ENCODE measurements around the gene GALNT18.

GALNT18 gene

DNA sequence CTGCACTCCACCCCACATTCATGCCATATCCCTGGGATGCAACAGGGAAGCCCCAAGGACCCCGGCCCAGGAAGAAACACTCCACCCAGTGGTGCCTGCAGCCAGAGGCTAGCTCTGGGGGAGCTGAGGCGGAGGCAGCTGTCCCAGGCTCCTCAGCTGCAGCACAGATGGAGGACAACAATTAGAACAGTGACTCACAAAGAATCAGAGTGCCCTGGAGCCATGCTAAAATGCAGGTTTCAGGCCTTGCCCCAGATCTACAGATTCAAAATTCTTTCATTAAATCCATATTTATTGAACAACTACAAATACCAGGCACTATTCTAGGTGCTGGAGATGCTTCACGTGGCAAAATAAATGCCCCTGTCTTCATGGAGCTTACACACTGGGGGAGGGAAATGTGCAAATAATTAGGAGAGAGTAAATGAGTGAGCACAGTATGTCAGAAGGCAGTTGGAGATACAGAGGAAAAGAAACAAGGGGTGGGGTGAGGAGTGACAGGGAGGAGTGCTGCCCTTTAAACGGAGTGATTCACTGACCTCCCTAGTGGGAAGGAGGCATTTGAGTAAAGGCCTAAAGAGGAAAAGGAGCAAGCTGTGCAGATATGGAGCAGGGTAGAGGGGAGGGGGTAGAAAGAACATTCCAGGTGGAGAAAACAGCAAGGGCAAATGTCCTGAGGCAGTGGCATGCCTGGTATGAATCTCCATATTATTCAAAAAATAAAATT is 195.4 kb downstream of the GALNT18 start:
- DNase-seq = no peak

DNA sequence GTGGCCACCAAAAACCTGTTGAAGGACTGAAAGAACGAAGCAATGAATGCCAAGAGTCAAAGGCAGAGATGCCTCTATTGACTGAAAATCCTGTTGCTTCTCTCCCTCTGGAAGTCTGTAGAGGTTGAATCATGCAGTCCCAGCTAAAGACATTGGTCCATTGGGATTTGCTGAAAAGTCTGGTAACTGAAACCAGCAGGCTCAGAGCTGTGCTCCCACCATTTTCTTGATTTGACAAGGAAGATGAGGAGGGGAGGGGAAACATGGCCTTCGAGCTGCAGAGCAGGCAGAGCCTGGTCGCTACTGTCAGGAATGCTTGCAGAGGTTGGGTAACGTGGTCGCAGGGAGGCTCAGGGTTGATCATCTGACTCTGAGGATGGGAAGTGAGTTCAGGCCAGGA is 196.0 kb downstream of the GALNT18 start:
- DNase-seq = no peak

DNA sequence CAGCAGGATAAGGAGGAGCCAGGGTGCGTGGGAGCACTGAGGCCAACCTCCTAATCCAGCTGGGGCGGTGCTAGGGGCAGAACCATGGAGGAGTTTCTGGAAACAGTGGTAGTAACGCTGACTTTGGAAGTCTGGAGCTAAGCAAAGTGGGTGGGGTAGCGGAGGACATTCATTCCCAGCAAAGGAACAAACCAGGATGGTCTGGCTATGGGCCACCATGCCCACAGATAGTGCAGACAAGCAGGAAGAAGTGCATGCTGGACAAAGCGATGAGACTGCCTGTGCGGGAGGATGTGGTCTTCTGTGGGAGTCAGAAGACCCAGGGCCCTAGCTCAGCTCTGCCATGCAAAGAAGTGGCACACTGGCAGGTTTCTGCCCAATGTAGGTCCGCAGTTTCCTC is 197.1 kb downstream of the GALNT18 start:
- DNase-seq = no peak

DNA sequence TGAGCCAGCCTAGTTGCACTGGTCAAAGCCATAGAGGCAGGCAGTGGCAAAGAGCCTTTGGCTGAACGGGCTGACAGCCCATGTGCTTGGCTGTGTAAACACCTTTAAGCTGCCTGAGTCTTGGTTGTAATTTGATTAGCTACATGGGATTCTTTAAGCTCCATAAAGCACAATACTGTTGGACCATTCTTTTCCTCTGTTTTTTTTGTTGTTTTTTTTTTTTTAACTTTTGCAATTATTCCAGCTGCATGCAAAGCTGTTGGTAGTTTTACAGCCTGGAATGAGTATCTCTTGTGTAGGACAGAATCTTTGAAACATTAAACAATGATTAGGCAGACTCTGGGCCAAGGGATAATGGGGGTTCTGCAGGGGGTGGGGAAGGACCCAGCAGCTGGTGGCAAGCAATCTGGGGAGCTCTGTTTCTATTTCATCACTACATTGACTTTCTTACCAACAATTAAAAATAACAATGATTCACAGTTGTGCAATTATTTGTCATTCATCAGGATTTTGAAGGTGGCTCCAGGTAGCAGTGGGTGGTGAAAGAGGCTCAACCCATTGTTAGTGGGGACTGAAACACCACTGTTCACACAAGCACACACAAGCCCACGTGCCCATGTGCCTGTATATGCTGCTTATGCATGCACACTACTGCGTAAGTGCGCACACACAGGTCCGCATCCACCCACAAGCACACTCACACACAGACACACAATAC is 199.2 kb downstream of the GALNT18 start:
- no peak for DNase-seq

DNA sequence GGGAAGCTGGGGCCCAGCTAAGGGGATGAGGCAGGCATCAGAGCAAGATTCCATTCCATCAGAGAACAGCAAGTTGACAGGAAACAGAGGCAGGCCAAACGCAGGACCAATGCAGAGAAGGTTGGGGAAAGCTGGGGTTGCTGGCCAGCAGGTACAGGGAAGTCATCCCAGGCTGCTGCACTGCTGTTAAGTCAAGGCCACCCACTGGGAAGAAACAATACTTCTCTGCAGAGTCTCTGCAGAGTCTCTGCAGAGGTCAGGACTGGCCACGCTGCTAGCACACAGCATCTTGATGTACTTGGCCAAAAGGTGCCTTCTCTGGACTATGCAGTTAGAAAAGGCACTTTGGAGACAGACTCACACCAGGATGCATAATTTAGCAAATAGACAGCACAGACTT is 200.3 kb downstream of the GALNT18 start:
- DNase-seq = no peak

DNA sequence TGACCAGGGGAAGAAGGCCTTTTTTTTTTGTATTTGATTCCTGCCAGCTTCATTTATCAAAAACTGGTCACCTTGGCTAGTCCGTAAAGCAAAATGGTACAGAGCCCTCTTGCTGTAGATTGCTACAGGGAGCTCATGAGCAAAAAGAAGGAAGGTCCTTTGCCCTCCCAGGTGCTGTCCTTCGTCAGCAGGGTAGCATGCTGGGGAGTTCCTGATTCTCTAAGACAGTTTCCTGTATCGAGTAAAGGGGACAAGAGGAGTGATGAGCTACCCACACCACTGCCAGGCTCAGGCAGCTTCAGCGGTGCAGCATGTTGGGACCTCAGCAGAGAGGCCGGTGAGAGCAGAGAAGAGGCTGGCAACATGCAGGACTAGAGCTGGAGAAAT is 200.9 kb downstream of the GALNT18 start:
- DNase-seq = no peak

DNA sequence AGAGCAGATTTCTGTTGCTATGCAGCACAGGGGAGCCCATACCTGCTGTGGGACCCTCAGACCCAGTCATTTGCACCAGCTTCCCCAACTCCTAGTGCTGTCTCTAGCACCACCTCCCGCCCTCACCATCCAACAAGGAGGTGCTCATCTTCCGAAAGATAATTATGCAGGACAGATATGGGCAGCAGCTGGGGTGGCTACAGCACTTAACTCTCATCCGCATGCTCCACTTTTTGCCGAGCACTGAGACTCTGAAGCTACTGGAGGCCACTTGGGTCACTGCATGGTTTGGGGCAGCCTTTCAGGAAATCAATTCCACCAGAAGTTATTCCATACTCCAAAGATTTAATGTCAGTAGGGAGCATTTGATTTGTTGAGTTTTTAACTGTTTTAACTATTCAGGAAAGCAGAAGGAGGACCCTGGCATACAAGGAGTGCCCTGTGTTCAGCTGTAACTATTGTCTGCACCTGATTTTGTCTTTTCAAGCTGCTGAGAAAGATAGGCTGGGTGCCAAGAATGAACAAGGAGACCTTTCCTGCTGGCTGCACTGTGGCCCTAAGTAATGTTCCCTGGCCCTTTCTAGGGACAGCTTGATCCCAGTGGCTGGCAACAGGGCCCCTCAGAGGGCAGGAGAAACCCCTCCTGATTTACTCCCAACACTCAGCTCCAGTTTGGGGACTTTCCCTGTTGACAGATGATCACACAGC is 201.5 kb downstream of the GALNT18 start:
- peak; percentile 85 for DNase-seq

DNA sequence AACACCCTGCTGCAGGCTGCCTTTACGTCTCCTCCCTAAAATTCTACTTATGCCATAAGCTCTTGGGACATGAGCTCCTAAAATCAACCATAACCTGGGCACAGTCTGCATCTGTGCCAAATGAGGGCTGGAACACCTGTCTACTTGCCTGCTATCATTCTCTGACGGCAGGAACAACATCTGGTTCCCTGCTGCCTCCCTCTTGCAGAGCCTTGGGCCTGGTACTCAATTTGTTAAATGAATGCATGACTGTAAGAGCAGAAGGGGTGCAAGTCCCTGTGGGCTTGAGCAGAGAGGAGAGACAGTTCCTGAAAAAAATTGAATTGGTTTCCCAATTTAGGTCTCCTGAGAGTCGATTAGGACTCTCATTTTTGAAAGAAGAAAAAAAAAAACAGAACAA is 202.1 kb downstream of the GALNT18 start:
- no peak for DNase-seq

DNA sequence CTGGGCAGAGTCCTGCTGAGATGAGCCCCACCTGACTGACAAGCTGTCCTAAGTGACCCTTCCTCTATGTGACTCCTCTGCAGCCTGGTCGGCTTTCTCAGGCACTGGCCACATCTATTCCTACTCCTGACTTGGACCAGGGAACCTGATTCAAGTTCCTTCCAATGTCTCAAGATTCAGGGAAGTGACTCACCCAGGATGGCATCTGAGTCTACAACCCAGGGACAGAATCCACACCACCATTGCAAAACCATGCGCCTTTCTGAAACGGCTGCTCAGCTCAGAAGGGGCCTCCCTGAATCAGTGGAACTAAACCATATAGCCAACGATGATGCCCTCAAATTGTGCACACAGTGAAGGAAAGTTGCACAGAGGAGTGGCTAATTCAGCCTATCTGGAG is 204.9 kb downstream of the GALNT18 start:
- no peak for DNase-seq

DNA sequence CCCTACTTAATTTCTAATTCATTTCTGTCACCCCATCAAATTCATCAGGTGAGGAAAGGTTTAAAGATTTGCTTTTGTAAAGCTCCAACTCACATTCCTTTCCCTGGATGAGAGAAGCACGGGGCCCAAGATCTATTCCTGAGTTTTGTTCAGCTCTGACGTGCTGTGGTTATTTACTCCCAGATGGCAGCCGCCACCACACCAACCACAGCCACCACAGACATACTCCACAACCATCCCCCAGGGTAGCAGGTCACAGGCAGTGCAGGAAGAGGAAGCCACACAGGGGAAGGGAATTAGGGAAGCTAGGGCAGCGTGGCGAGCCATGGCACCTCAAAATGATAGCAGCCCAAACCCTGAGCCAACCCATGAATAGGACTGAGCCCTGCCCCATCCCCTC is 205.3 kb downstream of the GALNT18 start:
- peak; percentile 58 for DNase-seq

DNA sequence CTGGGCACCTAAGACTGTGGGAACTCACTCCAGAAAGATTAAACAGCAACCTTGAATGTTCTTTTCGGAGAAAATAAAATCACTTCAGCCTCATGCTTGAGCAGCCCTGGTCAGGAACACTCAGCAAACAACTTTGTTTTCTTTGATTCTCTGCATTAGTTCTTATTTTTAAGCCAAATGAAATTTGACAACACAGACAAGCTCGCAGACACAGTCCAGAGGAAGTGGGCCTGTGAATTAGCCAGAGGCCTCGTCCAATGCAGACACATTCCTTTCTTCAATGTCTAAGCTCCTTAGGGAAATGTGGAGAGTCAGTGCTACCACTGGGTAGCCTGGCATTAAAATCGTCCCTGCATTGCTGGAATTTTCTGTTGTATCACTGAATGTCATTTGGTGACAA is 205.9 kb downstream of the GALNT18 start:
- DNase-seq = no peak

DNA sequence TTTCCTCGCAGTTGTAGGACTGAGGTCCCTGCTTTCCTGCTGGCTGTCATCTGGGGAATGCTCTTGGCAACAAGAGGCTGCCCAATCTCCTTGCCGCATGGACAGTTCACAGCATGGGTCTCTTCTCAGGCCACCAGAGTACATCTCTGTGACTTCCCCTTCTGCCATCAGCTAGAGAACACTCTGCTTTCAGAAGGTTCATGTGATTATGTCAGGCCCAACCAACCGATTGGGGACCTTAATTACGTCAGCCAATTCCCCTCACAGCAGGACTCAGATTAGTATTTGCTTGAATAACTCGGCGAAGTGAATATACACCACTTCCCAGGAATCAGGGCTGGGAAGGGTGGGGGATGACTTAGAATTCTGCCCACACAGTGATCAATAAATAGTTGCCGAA is 206.8 kb downstream of the GALNT18 start:
- no peak for DNase-seq

DNA sequence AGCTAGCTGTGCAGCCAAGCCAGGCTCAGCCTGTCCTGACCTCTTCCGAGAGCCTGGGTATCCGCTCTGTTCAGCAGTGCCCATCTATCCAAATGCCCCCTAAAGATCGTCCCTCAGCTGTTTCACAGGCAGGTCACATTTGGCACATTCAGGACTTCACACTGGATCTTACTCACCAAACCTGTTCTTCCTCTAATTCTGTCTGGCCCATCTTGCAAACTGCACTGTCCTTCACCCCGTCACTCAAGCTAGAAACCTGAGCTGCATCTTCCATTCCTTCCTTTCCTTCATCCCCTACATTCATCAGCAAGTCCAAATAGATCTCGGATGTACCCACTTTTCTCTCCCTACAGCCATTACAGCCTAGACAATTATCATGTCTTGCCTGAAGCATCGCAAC is 208.0 kb downstream of the GALNT18 start:
- DNase-seq = no peak

DNA sequence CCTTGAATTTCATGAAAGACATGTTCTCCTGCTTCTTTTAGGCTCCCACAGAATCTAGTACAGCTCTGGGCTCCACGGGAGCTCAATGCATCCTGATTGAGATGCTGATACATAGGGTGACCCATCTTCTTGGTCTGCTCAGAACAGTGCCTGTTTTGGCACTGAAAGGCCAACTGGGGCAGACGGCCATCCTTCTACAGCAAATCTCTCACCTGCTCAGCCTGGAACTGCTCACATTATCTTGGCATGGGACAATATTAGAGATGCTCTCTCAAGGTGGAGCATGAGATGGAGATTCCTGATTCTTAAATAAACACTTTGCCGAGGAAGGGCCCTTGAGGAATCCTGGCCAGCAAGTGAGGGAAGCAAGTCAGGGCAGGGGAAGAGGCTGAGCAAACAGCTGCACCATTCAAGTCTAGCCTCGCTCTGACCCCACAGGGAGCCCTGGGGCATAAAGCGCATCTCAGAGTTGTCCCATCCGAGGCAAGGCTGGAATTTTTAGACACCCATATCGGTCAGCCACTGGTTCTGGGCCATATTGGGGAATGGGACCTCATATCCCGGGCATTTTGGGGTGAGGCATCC is 210.3 kb downstream of the GALNT18 start:
- no peak for DNase-seq

DNA sequence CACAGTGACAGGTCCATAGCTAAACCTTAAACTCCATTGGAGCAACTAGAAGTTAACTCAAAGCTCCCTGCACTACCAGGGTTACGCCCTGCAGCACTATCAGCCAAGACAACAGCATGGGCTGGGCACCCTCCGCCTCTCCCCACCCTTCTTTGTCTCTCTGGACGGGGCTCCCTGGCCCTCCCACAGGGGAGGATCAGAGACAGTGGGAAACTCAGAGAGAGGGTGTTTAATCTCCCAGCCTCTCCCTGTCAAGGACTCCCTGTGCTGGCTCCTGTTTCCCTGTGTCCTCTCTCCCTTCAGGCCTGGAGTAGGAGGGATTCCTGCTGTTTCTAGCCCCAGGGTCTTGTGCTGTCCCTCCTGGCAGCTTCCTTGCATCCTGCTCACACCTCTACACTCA is 211.9 kb downstream of the GALNT18 start:
- DNase-seq = peak; percentile 92

DNA sequence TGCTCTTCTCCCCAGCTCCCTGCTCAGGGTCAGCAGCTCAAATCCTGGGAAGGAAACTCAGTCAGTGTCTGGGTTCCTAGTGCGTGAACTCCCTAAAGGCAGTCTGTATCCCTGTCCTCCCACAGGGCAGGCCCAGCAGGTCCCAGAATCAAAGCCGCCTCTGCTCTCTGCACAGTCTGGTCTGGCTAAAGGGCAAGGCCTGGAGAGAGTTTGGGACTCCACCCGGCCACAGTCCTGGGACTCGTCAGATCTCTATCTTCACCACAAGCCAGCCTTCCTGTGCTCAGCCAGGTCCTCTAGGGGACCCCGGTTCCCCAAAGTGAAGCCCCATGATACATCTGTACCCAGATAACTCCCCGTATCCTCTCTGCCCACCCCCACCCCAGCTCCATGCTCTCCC is 212.6 kb downstream of the GALNT18 start:
- DNase-seq = no peak

DNA sequence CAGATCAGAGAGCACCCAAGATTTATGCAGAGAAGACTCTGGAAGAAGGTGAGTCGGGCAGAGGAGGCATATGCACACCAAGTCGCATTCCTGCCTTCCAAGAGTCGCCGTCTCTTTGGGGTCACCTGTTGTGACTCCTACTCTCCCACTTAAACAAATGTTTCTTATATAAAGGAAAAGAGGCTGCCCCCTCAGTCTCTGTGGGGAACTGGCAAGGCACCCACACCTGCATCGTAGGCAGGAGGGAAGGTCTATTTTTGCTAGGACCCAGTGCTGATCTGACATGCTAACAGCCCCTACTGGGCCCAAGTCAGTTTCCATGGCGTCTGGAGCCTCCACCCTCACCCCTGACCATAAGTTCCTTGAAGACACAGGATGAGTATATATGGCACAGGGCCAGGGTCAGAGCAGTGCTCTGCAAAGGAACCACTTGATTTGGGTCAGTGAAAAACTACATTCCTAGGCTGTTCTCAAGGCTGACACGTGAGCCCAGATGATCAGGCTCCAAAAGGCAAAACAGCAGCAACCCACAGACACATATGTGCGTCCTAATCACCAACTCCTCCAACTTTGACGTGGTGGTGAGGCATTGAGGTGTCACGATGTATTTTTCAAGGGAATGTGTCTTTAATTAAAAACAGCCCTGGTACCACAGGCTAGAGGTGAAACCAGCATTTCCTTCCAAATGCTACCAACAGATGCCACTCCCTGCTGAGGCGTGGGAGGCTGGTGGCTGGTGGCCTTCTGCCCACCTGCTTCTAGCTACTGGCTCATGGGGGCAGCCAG is 213.2 kb downstream of the GALNT18 start:
- DNase-seq = no peak

DNA sequence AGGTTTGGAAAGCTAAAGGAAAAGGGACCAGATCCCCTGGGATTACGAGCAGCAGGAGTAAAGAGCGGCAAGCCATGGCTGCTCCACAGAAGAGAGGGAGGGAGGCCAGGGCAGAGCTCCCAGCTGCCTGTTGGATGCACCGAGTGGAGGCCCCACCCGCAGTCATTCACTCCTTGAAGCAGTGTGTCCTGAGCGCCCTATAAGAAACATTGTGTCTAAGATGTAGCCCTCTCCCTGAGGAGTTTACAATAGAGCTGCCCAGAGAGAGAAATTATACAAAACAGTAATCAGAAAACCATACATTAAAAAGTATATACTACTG is 214.1 kb downstream of the GALNT18 start:
- no peak for DNase-seq

DNA sequence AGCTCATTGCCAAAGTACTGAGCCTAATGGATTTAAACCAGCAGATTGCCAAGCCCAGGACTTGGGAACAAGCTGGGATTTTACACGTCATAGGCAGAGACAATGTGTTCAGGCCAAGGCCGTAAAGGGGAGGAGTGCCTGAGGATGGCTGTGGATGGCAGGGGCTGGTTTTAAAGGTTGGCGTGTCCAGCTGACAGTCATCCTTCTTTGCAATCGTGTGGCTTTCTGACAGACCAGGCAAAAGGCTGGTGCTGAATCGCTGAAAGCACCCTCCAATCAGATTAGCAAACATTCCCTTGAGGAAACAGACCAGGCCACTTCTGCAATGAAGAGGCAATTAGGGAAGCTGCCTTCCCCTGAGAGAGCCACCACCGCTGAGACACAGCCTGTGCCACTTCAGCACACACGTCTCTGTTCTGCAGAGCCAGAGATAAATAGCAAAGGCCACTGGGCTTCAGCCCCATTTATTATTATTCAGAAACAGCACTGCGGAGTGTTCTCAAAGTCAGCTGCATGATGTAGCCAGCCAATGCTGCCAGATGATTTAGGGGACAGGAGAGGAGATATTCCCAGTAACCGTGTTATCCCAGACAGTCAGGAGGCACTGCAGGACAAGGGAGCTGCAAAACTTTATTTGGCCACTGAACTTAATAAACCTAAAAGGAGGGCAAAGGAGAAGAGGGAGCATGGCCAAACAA is 214.6 kb downstream of the GALNT18 start:
- DNase-seq = no peak

DNA sequence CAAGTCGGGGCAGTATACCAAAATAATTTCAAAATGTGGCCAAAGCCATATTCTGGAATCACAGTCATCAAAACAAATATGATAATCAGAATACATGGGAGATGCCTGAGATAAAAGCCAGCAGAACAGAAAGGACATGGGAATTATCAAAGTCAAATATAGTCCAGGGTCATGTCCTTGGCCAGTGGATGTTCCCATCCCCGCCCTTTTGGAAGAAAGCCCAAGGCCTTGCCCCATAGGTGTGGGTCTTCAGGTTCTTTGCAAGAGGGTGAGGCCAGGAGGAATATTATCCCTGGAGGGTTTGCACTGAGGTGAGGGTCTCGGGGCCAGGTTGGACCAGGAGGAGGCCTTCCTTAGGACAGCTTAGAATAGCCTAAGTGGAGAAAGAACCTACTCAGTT is 215.2 kb downstream of the GALNT18 start:
- DNase-seq = no peak

DNA sequence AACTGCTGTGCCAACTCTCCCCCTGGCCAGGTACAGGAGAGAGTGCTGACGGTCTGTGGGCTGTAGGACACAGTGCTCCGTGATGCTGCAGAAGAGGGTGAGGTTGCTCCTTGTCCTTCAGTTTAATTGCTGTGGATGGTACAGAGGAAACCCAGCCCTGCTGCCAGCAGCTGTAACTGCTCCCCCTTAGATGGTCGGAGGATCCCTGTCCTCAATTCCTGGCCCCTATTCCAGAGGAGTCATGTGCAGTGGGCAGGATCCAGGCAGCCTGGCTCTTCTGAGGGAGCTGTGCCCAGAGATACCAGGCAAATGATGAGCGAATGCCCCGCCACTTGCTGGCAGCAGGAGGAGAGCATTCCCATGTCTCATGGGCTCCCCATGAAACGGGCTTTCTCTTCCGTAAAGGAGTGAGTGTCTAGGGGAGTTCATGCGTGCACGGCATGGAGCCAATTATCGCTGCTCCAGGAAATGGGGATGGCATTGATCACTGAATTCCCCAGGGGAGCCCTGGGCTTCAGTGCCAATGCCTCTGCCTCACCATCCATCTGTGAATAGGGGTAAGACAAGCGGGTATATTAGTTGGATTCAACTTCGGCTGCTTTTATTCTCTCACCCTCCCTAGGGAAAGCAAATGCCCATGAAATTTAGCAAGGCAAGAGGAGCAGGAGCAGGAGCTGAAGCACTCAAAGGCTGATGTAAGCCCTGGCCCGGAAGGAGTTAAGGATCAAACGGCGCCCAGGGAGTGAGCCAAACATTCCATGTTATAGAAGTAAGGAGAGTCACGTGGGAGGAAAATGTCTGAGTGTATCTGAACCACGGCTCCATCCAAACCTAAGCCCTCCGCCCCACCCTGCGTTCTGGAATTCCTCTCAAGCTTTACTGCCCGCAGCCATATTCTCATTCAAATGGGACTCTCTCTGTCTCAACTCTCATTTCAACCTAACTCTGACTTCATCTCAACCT is 217.8 kb downstream of the GALNT18 start:
- DNase-seq = no peak
